WTC11 (cell line): Measurements from ENCODE around the gene ZNF700.

ENCODE experiments used
- ATF2 ChIP-seq: sonication (generic); formaldehyde crosslinking; IDR thresholded peaks from 2 replicates; pipeline ENCODE4 v1.8.1; 2022; ENCODE audit warnings: low read depth, missing genetic modification reagents, borderline replicate concordance
- CTCF ChIP-seq: fragments of 200-600 bp; IDR thresholded peaks from 2 replicates; pipeline ENCODE4 v1.8.0; 2022; ENCODE audit warnings: antibody characterized with exemption
- ELF4 ChIP-seq: sonication (generic); formaldehyde crosslinking; IDR thresholded peaks from 2 replicates; pipeline ENCODE4 v1.8.1; 2022; ENCODE audit warnings: low read depth, mild to moderate bottlenecking, moderate library complexity, missing genetic modification reagents
- FOXP1 ChIP-seq: sonication (generic); formaldehyde crosslinking; IDR thresholded peaks from 2 replicates; pipeline ENCODE4 v1.8.0; 2022; ENCODE audit warnings: missing genetic modification reagents, mild to moderate bottlenecking, moderate library complexity, borderline replicate concordance
- GTF2I ChIP-seq: fragments of 250-450 bp; sonication (Bioruptor Pico); conservative IDR thresholded peaks from 2 replicates; pipeline ENCODE4 v1.4.0; 2021; ENCODE audit warnings: mild to moderate bottlenecking
- MAX ChIP-seq: sonication (generic); formaldehyde crosslinking; IDR thresholded peaks from 2 replicates; pipeline ENCODE4 v1.8.0; 2022; ENCODE audit warnings: mild to moderate bottlenecking, missing genetic modification reagents
- PRDM15 ChIP-seq: sonication (generic); formaldehyde crosslinking; IDR thresholded peaks from 2 replicates; pipeline ENCODE4 v1.8.0; 2022; ENCODE audit warnings: missing genetic modification reagents
- TEAD1 ChIP-seq: sonication (generic); formaldehyde crosslinking; IDR thresholded peaks from 2 replicates; pipeline ENCODE4 v1.8.0; 2022; ENCODE audit warnings: mild to moderate bottlenecking, missing genetic modification reagents
- TF ChIP-seq, protein P1 (sequence below): sonication (generic); formaldehyde crosslinking; IDR thresholded peaks from 2 replicates; pipeline ENCODE4 v1.8.0; 2022; ENCODE audit warnings: mild to moderate bottlenecking, missing genetic modification reagents

GRCh38 chr19:11982526-11982925, 57.6 kb downstream of the ZNF700 start:
- TF ChIP-seq CTCF (no peak), ELF4 (CRISPR knock-in tag) (no peak), TEAD1 (CRISPR knock-in tag) (no peak), MAX (CRISPR knock-in tag) (no peak), ATF2 (CRISPR knock-in tag) (no peak), PRDM15 (CRISPR knock-in tag) (no peak), GTF2I (CRISPR knock-in tag) (no peak), FOXP1 (CRISPR knock-in tag) (no peak)
- TF ChIP-seq, protein P1, sequence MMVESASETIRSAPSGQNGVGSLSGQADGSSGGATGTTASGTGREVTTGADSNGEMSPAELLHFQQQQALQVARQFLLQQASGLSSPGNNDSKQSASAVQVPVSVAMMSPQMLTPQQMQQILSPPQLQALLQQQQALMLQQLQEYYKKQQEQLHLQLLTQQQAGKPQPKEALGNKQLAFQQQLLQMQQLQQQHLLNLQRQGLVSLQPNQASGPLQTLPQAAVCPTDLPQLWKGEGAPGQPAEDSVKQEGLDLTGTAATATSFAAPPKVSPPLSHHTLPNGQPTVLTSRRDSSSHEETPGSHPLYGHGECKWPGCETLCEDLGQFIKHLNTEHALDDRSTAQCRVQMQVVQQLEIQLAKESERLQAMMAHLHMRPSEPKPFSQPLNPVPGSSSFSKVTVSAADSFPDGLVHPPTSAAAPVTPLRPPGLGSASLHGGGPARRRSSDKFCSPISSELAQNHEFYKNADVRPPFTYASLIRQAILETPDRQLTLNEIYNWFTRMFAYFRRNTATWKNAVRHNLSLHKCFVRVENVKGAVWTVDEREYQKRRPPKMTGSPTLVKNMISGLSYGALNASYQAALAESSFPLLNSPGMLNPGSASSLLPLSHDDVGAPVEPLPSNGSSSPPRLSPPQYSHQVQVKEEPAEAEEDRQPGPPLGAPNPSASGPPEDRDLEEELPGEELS (CRISPR knock-in tag) = no peak
